ENCODE measurements around the gene QRICH1. TPM values are rescaled to one million over a fixed set of nuclear protein-coding genes. Genes with fewer than 3 reads are reported as not detected.
A peak's percentile ranks its signal among the peaks of the same experiment; 100 is the strongest.

The QRICH1 gene
- total RNA-seq, 1 donor from 2014 or later: 129 TPM

- H3K27me3 ChIP-seq: no peaks in the 10 kb centered on the region
- peak overlapping the region; percentile 88 to 93 for H3K4me3 ChIP-seq
- intact Hi-C loops (cut with DNase I): loop anchor here (5.0 kb wide), 1 partner anchor 255 kb away; the partner anchor contains the start of gene C3orf62
- TF ChIP-seq CTCF (IDR thresholded peaks at IDR 0.05): no peak
- peaks cover 18 to 38% of the 10 kb centered on the region in 2 donors for H3K36me3 ChIP-seq
- DNase-seq (ENCODE audit: low spot score in 2 of 2): no peak
- peak overlapping the region; percentile 100 for H3K27ac ChIP-seq
- H3K9me3 ChIP-seq: no peaks in the 10 kb centered on the region
- H3K4me1 ChIP-seq: peaks cover 13 to 23% of the 10 kb centered on the region in 2 donors
Measured at GRCh38 chr3:49022688-49023171, 71.1 kb downstream of the QRICH1 start.

DNA sequence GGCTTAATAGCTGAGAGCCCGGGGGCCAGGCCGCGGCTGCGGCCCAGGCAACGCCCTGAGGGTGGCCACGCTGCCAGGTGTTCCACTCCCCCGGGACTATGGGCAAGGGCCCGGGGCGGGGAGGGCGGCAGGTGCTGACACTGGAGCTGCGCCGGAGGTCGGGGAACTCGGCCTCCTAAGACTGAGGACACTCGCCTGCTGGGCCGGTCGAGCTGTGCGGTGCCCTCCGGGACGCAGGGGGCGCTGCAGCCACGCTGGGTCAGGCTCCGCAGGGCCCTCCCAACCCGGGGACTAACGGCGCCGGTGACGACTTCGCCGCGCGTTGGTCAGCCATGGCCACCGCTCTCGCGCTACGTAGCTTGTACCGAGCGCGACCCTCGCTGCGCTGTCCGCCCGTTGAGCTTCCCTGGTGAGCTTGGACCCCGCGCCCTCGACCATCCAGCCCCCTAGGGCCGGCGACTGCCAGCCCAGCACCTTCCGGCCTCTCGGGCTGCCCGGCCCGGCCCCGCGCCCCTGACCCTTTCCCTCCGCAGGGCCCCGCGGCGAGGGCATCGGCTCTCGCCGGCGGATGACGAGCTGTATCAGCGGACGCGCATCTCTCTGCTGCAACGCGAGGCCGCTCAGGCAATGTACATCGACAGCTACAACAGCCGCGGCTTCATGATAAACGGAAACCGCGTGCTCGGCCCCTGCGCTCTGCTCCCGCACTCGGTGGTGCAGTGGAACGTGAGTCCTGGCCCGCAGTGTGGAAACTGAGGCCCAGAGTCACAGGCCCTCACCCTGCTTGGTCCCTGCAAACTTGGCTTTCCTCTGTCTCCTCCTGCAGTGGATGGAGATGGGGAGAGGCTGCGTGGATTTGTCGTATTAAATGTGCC, 71.8 kb downstream of the QRICH1 start, which contains the start of gene NDUFAF3:
NDUFAF3 (plus strand) TSS at position 309 of the 875 bp plus-strand sequence; CDS start at position 333, 24 bp downstream.
- intact Hi-C loops (cut with DNase I): loop anchor here (1.0 to 5.0 kb wide), 2 partner anchors 15 to 255 kb away; partner anchors contain the start of genes C3orf62 and WDR6
- peaks cover 16 to 29% of the 10 kb centered on the region in 2 donors for H3K4me1 ChIP-seq

GRCh38 chr3:49021213-49021812, 72.6 kb downstream of the QRICH1 start:
- TF ChIP-seq CTCF (IDR thresholded peaks at IDR 0.05): no peak
- peak overlapping the region; percentile 88 to 93 for H3K4me3 ChIP-seq
- intact Hi-C loops (cut with DNase I): loop anchor here (1.0 to 5.0 kb wide), 2 partner anchors 14 to 256 kb away; partner anchors contain the start of genes C3orf62 and WDR6
- H3K36me3 ChIP-seq: peaks cover 18 to 31% of the 10 kb centered on the region in 2 donors
- peak overlapping the region; percentile 100 for H3K27ac ChIP-seq
- DNase-seq (ENCODE audit: low spot score in 2 of 2): peak; percentile 96 to 100
- no peaks in the 10 kb centered on the region for H3K9me3 ChIP-seq
- no peaks in the 10 kb centered on the region for H3K27me3 ChIP-seq
- peaks cover 16 to 29% of the 10 kb centered on the region in 2 donors for H3K4me1 ChIP-seq

More for the DNA sequence above, 71.8 kb downstream of the QRICH1 start, which contains the start of gene NDUFAF3:
- Histone ChIP-seq H3K36me3 (peaks cover 18 to 38% of the 10 kb centered on the region in 2 donors), H3K27me3 (no peaks in the 10 kb centered on the region), H3K9me3 (no peaks in the 10 kb centered on the region), H3K4me3 (peak within 1 kb of the TSS; percentile 88 to 93), H3K27ac (peak within 1 kb of the TSS; percentile 100)
- DNase-seq (ENCODE audit: low spot score in 2 of 2): peak; percentile 68 to 95
- TF ChIP-seq CTCF (IDR thresholded peaks at IDR 0.05): peak; percentile 97 to 99 (median 98)

DNA sequence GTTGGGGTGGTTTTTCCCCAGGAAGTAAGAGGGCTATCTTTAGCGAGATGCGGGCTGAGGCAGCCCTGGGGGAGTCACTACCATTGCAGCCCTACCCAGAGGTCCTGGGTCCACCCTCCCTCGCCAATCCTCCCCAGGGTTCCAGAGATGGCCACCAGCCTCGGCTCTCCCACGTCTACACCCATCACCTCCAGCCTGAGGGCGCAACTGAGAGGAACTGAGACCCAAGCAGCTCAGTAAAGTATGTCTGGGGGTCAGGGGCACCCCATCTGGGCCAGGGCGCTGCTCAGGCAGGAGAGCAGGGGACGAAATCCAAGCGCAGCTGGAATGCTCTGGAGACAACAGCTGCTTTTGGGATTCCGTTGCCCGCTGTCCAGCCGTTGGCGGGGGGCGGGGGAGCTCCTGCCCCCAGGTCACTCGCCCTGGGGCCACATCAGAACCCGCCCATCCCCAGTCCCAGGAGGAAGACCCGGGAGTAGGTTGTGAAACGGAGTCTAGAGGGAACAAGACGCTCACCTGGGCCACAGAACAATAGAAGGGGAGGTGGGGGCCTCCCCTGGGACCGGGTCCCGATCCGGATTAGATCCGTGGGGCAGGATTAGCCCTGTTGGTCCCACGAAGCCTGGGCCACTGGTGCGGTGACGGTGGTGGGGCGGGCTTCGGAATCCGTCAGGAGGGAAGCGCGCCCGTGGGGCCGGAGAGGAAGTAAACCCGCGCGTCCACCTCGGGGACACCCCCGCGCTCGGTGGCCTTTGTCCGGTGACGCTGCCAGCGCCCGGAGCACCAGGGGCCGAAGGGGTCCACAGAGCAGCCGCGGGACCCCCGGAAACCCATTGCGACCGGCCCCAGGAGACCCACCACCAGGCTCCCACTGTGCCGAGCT, 73.3 kb downstream of the QRICH1 start:
- Histone ChIP-seq H3K36me3 (peaks cover 25 to 33% of the 10 kb centered on the region in 2 donors), H3K27ac (peak overlapping the region; percentile 100), H3K27me3 (no peaks in the 10 kb centered on the region), H3K9me3 (no peaks in the 10 kb centered on the region), H3K4me3 (peak overlapping the region; percentile 88 to 93), H3K4me1 (peaks cover 16 to 29% of the 10 kb centered on the region in 2 donors)
- no peak for TF ChIP-seq CTCF (IDR thresholded peaks at IDR 0.05)
- DNase-seq (ENCODE audit: low spot score in 2 of 2): peak in 1 of 2 donors; percentile 83
- intact Hi-C loops (cut with DNase I): loop anchor here (1.0 to 5.0 kb wide), 2 partner anchors 13 to 257 kb away; partner anchors contain the start of genes C3orf62 and WDR6

Data from ascending aorta (tissue), 2 donors.